NCI-H82 treated with DMSO at 0.1 percent for 48 hours (cell line): ENCODE measurements around the gene R3HDM2.

ENCODE experiments used
- DNase-seq: peaks from one replicate; lab custom pipeline; 2025; ENCODE audit not compliant: unreplicated experiment; lab: John Stamatoyannopoulos, UW

The R3HDM2 gene

GRCh38 chr12:57207731-57208630 is 222.9 kb downstream of the R3HDM2 start:
- no peak for DNase-seq

GRCh38 chr12:57205931-57206330 is 224.9 kb downstream of the R3HDM2 start:
- no peak for DNase-seq

DNA sequence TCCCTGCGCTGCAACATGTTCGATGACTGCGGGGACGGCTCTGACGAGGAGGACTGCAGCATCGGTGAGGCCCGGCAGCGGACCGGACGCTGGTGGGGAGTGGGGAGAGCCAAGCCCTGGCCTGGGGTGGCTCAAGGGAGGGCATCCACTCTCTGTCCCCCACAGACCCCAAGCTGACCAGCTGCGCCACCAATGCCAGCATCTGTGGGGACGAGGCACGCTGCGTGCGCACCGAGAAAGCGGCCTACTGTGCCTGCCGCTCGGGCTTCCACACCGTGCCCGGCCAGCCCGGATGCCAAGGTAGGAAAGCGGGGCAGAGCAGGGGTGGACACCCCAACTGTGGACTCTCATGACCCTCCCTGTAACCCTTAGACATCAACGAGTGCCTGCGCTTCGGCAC is 225.7 kb downstream of the R3HDM2 start:
- DNase-seq: no peak

GRCh38 chr12:57204454-57204853 is 226.4 kb downstream of the R3HDM2 start:
- no peak for DNase-seq

DNA sequence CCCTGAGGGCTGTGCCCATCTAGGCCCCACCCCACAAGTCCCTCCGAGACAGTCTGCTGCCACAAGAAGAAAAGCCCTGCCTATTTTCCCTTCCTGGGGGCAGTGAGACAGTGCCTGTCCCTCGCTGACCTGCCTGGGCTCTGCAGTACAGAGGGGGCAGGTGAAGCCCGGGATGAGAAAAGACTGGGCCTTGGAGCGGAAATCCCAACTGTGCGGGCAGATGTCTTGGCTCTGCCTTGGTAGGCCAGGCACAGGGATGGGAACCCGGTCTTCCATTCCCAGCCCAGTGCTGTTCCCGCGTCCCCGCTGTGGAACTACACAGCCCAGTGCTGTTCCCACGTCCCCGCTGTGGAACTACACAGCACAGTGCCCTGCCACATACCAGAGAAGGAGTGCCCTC is 227.1 kb downstream of the R3HDM2 start:
- DNase-seq: no peak
